Stimulated activated CD8-positive, alpha-beta memory T cell treated with anti-CD3 and anti-CD28 coated beads, Interleukin-7, amount 100 ng/mL, for 48 hours (primary cell): Measurements from ENCODE around the gene P4HA3.

ENCODE experiments used
- DNase-seq, 2 donors: peaks; one replicate each; pipeline ENCODE4 v3.0.0-alpha.2; 2020; ENCODE audit warnings: low read depth in 1 of 2; ENCODE audit errors: extremely low read depth in 1 of 2

P4HA3 gene

GRCh38 chr11:74268456-74268855 lies 43.0 kb downstream of the P4HA3 start:
- DNase-seq: no peak

- DNase-seq: no peak
These were observed 44.4 kb downstream of the P4HA3 start for GRCh38 chr11:74267014-74267413.

DNA sequence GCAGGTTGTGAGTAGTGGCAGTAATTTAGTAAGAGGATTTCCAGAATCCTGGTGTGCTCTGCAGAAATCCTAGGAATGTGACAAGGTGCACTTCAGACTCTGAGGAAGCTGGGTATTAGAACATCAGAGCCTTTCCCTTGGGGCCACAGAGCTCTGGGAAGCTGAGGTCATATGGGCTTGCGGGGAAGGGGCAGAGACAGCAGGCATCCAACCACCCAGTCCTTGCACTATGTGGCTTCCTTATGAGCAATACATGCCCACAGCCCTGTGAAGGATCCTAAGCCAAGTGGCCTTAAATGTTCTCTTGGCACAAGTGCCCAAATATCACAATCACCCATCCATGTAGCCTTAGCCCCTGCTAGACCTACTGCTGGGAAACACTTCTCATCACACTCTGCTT lies 46.2 kb downstream of the P4HA3 start:
- DNase-seq: no peak

DNA sequence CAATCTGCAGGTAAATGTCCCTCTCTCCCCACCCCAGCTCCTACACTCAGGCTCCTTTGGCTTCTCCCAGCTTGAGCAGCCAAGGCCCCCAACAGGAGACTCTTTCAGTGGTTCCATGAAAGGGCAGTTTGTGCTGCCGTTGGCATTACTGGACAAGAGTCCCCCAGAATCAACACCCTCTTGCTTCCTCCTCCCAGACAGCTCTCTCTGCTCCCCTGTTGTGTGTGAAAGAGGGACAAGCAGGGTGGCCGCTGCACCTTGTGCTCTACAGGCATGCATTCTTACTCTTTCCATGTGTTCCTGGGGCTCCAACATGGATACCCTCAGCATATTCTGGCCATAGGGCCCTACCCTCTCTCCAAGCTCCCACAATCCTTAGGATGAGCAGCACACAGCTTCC lies 48.7 kb downstream of the P4HA3 start:
- no peak for DNase-seq

DNA sequence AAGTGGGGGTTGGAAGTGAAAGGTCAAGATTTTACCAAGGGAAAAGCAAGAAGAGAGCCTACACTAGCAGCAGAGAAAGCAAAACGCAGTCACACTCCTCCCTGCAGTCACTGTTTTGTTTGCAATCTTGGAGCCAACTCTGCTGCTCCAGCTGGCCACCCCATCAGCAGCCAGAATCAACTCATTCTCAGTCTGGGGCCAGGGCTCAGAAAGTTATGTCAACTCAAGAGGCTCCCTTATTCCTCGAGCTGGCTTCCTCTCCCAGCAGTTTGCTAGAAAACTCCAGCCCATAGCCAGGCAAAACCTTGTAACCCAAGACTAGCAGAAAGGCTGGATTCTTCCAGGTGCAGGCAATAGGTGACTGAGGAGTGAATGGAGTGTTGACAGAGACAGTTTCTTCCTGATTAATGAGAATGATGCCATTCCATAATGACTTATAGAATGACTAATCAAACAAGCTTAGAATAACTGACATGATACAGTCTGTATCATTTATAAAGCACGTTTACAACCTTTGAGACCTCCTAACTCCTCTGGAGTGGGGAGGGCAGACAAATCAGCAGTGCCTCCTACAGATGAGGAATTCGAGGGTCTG lies 53.4 kb downstream of the P4HA3 start:
- no peak for DNase-seq

DNA sequence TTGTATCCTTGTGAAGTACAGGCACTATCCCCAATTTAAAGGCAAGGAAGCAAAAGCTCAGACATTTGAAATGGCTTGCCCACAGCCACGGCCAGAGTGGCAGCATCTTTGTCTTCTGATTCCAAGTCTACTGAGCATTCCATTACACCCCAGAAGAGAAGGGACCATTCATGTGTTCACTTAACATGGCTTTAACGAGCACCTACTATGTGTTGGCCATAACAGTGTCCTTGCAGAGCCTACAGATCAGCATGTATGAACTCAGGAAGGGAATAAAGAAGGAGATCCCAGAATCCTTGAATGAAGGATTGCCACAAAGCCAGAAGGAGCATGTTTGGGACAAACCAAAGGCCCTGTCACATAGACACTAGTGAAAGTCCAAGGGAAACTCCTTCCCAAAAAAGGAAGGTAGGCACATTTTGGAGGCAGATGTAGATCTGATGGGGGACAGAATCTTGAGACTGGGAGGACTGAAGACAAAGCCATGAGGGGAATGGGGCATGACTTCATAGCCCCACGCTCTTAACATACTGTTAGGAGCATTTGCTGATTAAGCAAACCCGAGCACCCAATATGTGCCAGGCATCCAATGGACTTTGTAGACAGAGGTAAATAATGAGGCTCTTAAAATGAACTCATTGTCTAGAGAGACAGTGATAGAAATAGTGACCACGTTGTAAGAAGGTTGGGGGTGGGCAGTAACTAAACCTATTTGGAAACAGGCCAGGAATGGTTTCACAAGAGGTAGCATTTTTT lies 54.9 kb downstream of the P4HA3 start:
- DNase-seq: no peak

DNA sequence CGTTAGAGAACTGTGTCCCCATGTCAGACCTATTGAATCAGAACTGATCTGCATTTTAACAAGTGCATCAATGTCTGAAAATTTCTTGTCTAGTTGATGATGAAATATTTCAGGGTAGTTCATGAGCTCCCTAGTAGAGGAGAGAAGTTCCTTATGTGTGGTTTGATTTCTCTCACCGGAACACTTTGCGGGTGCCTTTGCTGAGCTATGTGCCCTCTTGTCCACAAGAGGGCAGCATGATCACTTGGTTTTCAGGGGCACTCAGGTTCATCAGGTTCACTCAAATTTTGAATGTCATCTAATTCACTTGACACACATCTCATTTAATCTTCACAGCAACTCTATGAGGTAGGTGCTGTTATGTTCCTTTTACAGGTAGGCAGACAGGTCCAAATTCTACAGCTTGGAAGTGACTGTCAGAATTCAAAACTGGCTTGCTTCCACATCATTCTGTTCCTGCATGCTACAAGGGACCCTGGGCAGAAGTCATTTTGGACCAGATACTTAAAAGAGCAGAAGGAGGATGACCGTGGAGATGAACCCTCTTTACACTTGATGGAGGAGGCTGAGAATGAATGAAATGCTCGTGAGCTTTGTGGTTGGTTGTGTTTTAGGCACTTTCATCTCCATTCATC lies 55.6 kb downstream of the P4HA3 start:
- DNase-seq: peak in 1 of 2 donors; percentile 16

GRCh38 chr11:74253361-74253760 lies 58.1 kb downstream of the P4HA3 start:
- no peak for DNase-seq

GRCh38 chr11:74249496-74249895 lies 61.9 kb downstream of the P4HA3 start:
- DNase-seq: no peak

DNA sequence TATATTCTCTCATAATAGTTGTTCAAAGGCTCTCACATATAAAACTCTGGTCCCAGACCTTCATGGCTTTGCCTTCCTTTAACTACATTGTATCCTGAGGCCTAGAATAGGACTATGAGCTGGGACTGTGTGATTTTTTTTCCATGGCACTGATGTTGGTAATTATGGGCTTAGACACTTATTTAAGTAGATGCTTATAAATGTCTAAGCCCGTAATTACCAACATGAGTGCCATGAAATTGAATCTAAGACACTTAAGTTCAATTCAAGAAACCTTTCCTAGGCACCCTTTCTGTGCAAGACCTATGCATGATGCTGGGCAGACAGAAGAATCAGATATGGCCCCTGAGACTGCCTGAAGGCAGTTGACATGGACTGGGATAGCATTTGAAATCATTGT lies 63.0 kb downstream of the P4HA3 start:
- no peak for DNase-seq

DNA sequence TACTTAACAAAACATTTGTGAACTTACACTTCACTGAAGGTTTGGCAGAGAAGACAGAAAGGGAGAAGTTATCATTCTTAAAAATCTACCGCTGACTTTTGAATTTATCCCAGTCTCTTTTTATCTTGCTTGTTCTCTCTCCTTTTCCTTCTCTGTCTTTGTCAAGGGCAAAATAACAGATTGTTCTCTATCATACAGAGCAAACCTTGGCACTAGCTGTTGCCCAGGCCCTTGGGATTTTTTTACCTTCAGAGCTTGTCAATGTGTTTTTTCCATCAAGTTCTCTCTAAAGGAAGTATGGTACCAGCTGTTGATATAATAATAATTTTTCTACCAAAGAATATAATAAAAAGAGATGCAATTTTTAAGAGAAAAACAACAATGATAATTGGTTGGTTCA lies 73.2 kb downstream of the P4HA3 start:
- DNase-seq: no peak

DNA sequence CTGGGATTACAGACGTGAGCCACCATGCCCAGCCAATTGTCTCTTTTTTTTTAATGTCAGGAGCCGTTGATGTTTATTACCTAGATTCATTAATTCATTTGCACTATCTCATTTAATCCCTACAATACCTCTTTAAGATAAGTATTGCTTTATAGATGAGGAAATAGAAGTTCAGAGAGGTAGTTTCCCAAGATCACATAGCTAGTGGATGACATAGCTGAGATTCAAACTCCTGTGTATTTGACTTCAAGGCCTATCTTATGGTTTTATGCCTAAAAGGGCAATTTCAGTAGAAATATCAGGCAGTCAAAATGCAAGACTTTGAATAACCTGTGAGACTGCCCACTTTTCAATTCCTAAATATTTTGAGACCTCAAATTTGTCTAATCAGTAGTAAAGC lies 73.9 kb downstream of the P4HA3 start:
- no peak for DNase-seq

- no peak for DNase-seq
These were observed 76.3 kb downstream of the P4HA3 start for GRCh38 chr11:74235121-74235520.

GRCh38 chr11:74233683-74234082 lies 77.8 kb downstream of the P4HA3 start:
- no peak for DNase-seq

GRCh38 chr11:74232311-74232950 lies 79.0 kb downstream of the P4HA3 start:
- no peak for DNase-seq

DNA sequence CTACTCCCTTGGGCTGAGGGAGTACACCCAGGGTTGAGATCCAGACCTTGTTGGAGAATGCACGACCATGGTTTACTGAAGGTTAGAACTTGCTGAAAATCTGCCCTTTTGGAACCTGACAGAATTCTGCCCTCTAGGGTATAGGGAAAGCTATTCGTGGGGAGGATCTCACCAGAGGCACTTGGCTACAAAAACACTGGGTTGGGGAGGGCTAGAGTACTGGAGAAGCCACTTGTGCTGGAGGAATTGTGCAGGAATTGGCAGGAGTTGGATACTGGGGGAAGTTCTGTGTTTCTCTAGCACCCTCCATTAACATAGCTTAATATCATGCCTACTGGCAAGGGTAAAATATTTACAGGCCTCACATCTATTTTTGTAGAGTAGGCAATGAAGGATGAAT lies 84.5 kb downstream of the P4HA3 start:
- no peak for DNase-seq

GRCh38 chr11:74225565-74225964 lies 85.9 kb downstream of the P4HA3 start:
- no peak for DNase-seq

DNA sequence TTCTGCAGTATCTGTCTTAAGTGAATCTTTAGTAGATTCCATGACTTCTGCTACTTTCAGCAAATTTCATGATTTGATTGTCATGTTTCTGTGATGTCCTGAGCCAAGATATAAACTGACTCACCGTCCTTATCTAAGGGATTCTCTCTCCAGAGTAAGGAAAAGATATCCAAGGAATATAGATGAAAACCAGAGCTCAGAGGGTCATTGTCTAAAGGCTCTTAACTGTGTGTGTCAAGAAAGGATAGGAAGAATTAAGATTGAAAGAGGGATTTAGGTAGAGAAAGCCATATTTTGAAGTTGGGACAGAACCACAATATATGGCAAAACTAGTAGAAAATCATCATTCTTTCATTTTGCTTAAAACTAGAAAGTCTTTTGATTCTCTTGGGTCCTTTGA lies 89.6 kb downstream of the P4HA3 start:
- DNase-seq: no peak

- DNase-seq: no peak
These were observed 91.1 kb downstream of the P4HA3 start for GRCh38 chr11:74220376-74220775.
